Prostate gland (tissue), 2 donors: Measurements from ENCODE around the gene MCEMP1. TPM values are rescaled to one million over a fixed set of nuclear protein-coding genes. Genes with fewer than 3 reads are reported as not detected.
A peak's percentile ranks its signal among the peaks of the same experiment; 100 is the strongest.

Experiments
- DNase-seq: peaks from one replicate; pipeline ENCODE4 v3.0.0-alpha.2; 2019; ENCODE audit warnings: low spot score
- H3K27ac ChIP-seq, 2 donors: fragments of 200-600 bp; sonication (generic); 2 replicates each; pipeline ENCODE4 v1.5.1; 2017 to 2019
- H3K27me3 ChIP-seq: fragments of 200-600 bp; sonication (generic); replicated peaks from 2 replicates; pipeline ENCODE4 v1.5.1; 2019; ENCODE audit not compliant: insufficient read depth
- H3K36me3 ChIP-seq, 2 donors: fragments of 200-600 bp; sonication (generic); 1 replicate in 1 of 2; 2 replicates in 1 of 2; pipeline versions ENCODE4 v1.5.1 to v1.8.1; 2017 to 2019
- H3K4me1 ChIP-seq: fragments of 200-600 bp; sonication (generic); replicated peaks from 2 replicates; pipeline ENCODE4 v1.5.1; 2019
- H3K4me3 ChIP-seq, 2 donors: fragments of 200-600 bp; sonication (generic); 2 replicates each; pipeline ENCODE4 v1.5.1; 2017 to 2019
- H3K9me3 ChIP-seq: fragments of 200-600 bp; sonication (generic); 2 replicates; pipeline ENCODE4 v1.5.1; 2017
- POLR2A ChIP-seq: fragments of 450-650 bp; IDR thresholded peaks from one replicate; pipeline ENCODE4 v1.6.1; 2016; ENCODE audit warnings: antibody characterized with exemption, mild to moderate bottlenecking
- POLR2AphosphoS5 ChIP-seq: sonication (generic); formaldehyde crosslinking; IDR thresholded peaks from one replicate; pipeline ENCODE4 v1.6.1; 2017; ENCODE audit warnings: antibody characterized with exemption
- WGBS: methylation state at CpG from one replicate; pipeline ENCODE4 v1.1.5; 2018; 5-methylcytosine and 5-hydroxymethylcytosine counted together
- intact Hi-C: fragments of 100-400 bp; cut with DNase I; formaldehyde crosslinking; loops from one replicate; pipeline ENCODE4 v1.14.2; 2022
- total RNA-seq, 2 donors: library from RNA; depleted of rRNA; stranded (reverse); fragments of >200 nt; gene quantifications; one replicate each; pipeline ENCODE4 v1.1.0, GENCODE V29; 2016
- TF ChIP-seq, protein P1 (sequence below), 4 experiments: fragments of 200-600 bp in 2 of 4; fragments of 450-650 bp in 2 of 4; sonication (generic) in 2 of 4; IDR thresholded peaks; 1 replicate in 3 of 4; 2 replicates in 1 of 4; pipeline ENCODE4 v1.5.1; 2016 to 2019; ENCODE audit warnings: antibody characterized with exemption in 4 of 4, mild to moderate bottlenecking in 2 of 4, moderate library complexity in 2 of 4

Gene MCEMP1
- total RNA-seq, 2 donors from 2014 or later, result 0.28 TPM; not detected in 1

DNA sequence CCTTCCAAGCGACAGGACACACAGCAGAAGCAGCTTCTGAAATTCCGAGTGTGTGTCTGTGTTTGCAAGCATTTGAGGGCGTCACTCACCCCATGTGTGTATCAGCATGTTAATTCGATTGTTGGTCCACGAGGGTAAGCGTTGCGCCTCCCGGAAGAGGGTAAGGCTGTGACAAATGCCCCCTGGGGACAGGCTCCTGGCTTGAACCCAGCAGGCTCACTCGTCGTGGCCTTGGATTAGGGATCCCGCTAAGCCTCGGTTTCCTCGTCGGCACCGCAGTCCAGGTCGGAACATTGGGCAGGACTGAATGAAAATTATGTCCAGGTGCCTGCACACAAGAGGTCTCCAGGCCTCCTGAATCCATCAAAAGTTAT lies 40.6 kb upstream of the MCEMP1 start:
- 60% methylated on average over 16 of the region's 16 CpGs for WGBS

DNA sequence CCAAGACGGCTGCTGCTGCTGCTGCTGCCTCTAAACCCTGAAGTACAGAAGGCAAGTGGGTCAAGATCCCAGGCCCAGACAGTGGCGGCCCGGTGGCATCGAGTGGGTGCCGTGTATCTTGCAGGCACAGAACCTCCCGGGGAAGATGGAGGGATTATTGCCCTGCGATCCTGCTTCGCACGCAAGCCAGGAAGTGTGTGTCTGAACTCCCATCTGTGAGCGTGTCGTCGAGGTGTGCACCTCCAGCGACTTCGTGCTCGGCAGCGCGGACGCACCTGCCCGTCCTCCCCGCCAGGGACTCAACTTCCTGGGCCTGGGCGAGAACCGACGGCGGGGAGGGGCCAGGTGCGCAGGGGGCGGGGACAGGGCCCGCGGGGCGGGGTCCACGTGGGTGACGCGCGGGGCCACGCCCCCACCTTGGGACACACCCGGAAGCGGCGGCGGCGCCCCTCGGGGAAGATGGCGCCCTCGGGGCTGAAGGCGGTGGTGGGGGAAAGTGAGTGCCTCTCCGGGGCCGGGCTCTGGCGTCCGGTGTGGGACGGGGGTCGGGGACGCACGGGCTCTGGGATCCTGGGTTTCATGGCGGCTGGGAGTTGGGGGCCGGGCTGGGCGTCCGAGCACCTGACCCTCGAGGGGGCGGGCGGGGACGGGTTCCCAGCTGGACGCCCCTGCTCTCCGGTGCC lies 40.1 kb upstream of the MCEMP1 start, which contains the start of gene STXBP2:
STXBP2 (plus strand) TSS at position 420 of the 683 bp plus-strand sequence; CDS start at position 460, 40 bp downstream.
- Histone ChIP-seq H3K4me3 (peak within 1 kb of the TSS; percentile 54 to 68), H3K4me1 (no peaks in the 10 kb centered on the region), H3K27me3 (no peaks in the 10 kb centered on the region), H3K9me3 (no peaks in the 10 kb centered on the region), H3K36me3 (no peaks in the 10 kb centered on the region), H3K27ac (peak within 1 kb of the TSS; percentile 82 to 85)
- peak; percentile 86 for DNase-seq
- peak; percentile 83 for TF ChIP-seq POLR2A
- TF ChIP-seq POLR2AphosphoS5, result peak; percentile 60
- TF ChIP-seq, protein P1, sequence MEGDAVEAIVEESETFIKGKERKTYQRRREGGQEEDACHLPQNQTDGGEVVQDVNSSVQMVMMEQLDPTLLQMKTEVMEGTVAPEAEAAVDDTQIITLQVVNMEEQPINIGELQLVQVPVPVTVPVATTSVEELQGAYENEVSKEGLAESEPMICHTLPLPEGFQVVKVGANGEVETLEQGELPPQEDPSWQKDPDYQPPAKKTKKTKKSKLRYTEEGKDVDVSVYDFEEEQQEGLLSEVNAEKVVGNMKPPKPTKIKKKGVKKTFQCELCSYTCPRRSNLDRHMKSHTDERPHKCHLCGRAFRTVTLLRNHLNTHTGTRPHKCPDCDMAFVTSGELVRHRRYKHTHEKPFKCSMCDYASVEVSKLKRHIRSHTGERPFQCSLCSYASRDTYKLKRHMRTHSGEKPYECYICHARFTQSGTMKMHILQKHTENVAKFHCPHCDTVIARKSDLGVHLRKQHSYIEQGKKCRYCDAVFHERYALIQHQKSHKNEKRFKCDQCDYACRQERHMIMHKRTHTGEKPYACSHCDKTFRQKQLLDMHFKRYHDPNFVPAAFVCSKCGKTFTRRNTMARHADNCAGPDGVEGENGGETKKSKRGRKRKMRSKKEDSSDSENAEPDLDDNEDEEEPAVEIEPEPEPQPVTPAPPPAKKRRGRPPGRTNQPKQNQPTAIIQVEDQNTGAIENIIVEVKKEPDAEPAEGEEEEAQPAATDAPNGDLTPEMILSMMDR (IDR thresholded peaks at IDR 0.05), result peak in 2 of 4 experiments; percentile 45 to 56
- WGBS, result 7% methylated on average over 56 of the region's 61 CpGs
- intact Hi-C loops, result loop anchor here (10.0 kb wide), 1 partner anchor 542 kb away; no protein-coding TSS in a partner anchor

More for the DNA sequence above, 40.6 kb upstream of the MCEMP1 start:
- Histone ChIP-seq H3K9me3 (no peaks in the 10 kb centered on the region), H3K4me3 (peak overlapping the region; percentile 54 to 68), H3K27me3 (no peaks in the 10 kb centered on the region), H3K4me1 (no peaks in the 10 kb centered on the region), H3K36me3 (no peaks in the 10 kb centered on the region), H3K27ac (peak overlapping the region in 1 of 2 donors; percentile 85)
- intact Hi-C loops, result loop anchor here (10.0 kb wide), 1 partner anchor 542 kb away; no protein-coding TSS in a partner anchor
- DNase-seq, result no peak
- TF ChIP-seq, protein P1 (IDR thresholded peaks at IDR 0.05), result no peak
- no peak for TF ChIP-seq POLR2AphosphoS5
- TF ChIP-seq POLR2A, result no peak

DNA sequence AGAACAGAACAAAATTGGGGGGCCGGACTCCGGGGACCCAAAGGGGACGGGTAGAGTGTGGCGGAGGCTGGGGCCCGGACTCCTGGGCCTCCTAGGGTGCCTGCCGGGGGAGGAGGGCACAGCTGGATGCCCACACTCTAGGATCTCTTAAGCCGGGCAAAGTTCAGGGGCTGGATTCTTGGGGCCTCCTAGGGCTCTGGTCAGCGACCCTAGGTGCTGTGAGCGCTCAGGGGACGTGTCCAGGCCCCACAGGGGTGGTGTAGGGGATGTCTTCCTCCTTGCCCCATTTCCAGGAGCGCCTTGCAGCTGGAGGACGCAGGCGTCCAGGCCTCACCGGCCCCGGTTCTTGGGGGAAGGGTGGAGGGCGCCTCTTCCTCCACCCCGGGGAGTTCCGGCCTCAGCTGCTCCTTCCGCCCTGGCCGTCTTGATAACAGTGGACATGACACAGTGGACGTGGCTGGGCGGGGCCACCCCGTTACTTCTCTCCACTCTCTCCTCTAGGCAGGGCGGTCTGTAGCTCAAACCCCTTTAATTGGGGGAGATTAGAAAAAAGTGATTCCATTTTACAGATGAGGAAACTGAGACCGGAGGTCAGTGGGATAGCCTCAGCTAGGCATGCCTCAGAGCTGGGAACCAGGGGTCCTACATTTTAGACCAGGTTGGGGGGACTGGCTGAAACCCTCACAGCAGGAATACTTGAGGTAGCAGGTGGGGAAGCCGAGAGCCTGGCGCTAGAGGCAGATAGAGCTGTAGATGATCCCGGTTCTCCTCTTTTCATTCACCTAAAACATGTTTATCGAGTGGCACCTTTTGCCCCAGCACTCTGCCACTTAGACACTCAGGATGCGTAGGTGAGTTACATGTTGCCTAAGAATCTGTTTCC lies 39.3 kb upstream of the MCEMP1 start:
- TF ChIP-seq, protein P1 (IDR thresholded peaks at IDR 0.05), result no peak
- TF ChIP-seq POLR2A, result no peak
- TF ChIP-seq POLR2AphosphoS5, result no peak
- peak; percentile 33 for DNase-seq
- no peaks in the 10 kb centered on the region for H3K9me3 ChIP-seq
- H3K4me3 ChIP-seq, result peak overlapping the region; percentile 54 to 68
- H3K27ac ChIP-seq, result peak overlapping the region; percentile 82 to 85
- H3K27me3 ChIP-seq, result no peaks in the 10 kb centered on the region
- WGBS, result 35% methylated on average over 27 of the region's 30 CpGs
- no peaks in the 10 kb centered on the region for H3K36me3 ChIP-seq
- intact Hi-C loops, result loop anchor here (10.0 kb wide), 1 partner anchor 543 kb away; no protein-coding TSS in a partner anchor
- H3K4me1 ChIP-seq, result no peaks in the 10 kb centered on the region

DNA sequence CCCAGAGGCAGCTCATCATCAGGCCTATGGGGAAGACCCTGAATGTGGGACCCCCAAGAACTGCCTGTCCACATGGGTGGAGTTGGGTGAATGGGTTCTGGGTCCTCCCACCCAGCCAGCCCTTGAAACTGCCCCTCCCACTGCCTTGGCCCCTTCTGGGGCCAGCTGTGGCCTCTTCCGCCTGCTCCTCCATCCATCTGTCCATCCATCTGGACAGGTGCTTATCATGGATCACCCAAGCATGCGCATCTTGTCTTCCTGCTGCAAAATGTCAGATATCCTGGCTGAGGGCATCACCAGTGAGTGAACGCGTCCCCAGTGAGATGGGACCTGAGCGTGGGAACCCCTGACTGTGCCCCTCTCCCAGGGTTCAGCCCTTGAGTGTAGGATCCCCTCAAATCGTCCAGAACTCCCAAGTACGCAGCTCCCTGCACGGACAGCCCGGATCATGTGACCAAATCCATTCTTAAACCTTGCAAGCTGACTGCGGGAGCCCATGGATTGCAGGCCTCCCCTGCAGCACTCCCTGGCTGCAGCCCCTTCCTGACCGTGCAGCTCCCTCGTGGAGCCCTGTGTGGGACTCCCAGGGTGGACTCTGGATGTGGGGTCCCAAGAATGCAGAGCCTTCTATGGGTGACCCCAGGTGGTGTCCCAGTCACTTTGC lies 38.0 kb upstream of the MCEMP1 start:
- Histone ChIP-seq H3K27ac (no peak overlapping the region), H3K27me3 (no peaks in the 10 kb centered on the region), H3K36me3 (no peaks in the 10 kb centered on the region), H3K4me1 (no peaks in the 10 kb centered on the region), H3K4me3 (no peak overlapping the region), H3K9me3 (no peaks in the 10 kb centered on the region)
- WGBS, result 69% methylated on average over 11 of the region's 12 CpGs
- DNase-seq, result no peak
- intact Hi-C loops, result loop anchor here (10.0 kb wide), 1 partner anchor 544 kb away; no protein-coding TSS in a partner anchor
- TF ChIP-seq, protein P1 (IDR thresholded peaks at IDR 0.05), result no peak
- TF ChIP-seq POLR2AphosphoS5 (no peak), POLR2A (no peak)
